ENCODE results near the gene MICAL3.

DNA sequence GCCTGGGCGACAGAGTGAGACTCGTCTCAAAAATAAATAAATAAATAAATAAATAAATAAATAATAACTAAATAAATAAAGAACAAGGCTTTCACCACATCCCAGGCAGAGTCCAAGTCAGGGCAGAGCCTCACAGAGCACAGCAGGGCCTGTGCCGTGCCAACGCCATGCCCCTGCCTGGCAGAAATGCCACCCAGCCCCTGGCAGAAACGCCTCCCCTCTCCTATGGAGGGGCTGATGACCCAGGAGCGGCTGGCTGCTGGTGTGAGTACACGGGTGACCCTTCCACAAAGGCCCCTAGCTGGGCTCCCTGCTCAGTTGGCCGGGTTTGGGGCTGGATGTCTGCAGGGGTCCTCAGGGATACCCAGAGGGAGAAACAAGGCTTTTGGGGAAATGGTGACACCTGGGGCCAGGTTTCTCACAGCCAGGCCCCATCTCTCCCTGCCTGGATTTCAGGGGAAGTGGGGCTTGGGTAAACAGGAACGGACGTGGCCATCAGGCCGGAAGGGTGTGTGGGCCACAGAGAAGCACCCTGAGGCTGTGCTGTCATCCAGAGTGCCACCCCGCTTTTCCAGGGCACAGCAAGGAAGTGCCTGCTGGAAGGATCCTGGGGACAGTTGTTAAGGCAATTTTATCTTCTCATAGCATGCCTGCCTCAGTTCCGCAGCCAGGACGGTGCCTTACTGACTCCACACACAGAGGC lies 255.2 kb downstream of the MICAL3 start:
- no peak for TF ChIP-seq CTCF (IDR thresholded peaks at IDR 0.05)
- TF ChIP-seq EP300 (IDR thresholded peaks at IDR 0.05), result no peak
